ENCODE measurements around the gene RBBP4.
"Not testable (repeated sequence)": the region's sequence is repeated elsewhere in the genome, so short reads cannot be mapped to it uniquely, and the experiment has no call there.

The RBBP4 gene

DNA sequence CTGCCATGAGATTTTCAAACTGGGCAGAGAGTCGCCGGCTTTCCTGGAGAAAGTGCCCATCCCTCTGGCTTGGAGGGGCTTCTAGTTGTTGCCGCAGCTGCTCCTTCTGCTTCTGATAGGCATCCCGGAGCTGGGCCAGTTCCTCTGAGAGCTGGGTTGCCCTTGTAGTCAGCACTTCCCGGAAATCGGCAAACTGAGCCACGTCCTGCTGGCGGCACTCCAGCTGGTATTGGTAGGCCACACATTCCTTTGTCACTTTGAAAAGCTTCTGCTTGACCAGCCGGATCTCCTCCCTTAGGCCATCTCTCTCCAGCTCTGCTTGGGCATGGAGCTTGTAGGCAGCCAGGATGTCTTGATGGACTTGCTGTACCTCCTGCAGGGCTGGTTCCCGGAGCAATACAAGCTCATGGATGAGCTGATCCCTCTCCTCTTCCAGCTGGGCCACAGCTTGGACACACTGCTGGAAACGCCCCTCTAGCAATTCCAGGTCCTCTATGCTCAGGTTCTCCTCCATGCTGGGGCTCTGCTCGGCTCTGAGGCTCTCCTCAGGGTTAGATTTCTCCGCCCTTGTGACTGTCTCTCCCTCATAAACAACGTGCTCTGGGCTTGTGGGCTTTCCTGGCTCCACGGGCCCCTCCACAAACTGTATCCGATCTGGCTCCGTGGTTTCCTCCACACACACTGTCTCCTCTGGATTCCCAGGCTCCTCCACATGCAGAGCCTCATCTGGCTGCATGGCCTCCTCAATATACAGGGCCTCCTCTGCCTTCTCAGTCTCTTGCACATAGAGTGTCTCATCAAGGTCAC, 44.3 kb downstream of the RBBP4 start:
- DNase-seq, result no peak

DNA sequence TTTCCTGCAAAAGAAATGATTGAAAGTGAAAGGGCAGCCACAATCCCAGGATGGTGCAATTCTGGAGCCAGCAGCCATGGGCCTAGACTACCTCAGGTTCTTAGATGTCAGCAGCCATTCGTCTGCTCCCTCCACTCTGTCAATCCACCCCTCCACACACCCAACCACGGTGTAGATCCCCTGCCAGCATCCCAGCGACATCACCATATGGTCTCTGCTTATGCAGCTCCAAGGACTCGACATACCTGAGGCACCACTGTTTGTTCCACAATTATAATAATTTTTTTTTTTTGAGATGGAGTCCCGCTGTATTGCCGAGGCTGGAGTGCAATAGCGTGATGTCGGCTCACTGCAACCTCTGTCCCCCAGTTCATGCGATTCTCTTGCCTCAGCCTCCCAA, 45.0 kb downstream of the RBBP4 start:
- no peak for DNase-seq

DNA sequence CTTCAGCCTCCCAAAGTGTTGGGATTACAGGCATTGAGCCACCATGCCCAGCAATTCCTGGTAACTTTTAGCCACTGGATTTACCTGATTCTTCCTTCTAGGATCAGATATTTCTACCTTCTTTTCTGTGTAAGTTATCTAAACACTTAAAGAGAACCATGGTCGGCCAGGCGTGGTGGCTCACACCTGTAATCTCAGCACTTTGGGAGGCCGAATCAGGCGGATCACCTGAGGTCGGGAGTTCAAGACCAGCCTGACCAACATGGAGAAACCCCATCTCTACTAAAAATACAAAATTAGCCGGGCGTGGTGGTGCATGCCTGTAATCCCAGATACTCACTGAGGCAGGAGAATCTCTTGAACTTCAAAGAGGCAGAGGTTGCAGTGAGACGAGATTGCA, 46.0 kb downstream of the RBBP4 start:
- DNase-seq, result not testable (repeated sequence)

DNA sequence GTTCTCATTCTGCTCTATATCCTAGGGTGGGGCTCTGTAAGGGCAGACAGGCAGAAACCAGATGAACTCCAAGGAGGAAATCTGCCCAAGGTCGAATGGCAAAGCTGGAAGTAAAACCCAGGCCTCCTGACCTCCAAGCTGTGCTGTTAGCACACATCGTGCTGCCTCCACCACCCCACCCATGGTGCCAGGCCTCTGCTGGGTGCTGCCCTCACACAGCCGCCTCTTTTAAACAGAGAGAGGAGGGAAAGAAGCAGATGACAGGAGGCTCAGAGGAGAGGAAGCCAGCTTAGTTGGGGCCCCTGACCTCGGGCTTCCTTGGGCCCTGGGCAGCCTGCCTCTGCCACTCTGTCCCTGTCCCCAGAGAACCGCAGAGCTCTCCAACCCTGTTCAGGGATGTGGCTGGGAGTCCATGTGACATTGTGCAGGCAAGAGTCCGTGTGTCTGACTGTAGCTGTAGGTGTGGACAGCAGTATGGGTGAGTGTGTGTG, 50.5 kb downstream of the RBBP4 start:
- DNase-seq, result no peak

DNA sequence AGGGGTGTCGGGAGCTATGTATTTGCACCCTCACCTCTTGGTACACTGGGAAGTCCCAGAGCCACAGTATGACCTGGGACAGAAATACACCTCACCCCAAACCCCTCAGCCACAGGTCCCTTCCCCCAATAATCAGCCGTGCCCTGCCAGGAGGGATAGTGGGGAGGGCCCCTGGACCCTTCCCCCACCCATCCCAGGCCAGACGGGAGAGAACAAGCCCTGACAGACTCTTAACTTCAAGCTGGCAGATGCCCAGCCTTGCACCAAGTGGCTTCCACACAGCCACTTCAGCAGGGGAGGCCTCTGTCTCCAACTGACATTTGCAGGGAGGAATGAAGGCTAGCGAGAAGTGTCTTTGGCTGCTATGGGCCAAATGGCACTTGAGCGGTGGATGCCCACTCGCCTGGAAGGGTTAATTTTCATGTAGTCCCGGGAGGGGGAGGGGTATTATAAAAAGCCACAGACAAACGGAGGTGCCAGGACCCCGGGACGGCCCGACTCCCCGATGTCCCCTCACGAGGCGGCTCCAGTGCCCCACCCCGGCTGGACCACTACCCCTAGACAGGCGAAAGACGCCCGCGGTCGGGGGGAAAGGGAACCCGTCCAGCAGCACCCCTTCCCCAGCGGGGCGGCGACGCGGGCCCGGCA, 51.1 kb downstream of the RBBP4 start:
- DNase-seq, result no peak

DNA sequence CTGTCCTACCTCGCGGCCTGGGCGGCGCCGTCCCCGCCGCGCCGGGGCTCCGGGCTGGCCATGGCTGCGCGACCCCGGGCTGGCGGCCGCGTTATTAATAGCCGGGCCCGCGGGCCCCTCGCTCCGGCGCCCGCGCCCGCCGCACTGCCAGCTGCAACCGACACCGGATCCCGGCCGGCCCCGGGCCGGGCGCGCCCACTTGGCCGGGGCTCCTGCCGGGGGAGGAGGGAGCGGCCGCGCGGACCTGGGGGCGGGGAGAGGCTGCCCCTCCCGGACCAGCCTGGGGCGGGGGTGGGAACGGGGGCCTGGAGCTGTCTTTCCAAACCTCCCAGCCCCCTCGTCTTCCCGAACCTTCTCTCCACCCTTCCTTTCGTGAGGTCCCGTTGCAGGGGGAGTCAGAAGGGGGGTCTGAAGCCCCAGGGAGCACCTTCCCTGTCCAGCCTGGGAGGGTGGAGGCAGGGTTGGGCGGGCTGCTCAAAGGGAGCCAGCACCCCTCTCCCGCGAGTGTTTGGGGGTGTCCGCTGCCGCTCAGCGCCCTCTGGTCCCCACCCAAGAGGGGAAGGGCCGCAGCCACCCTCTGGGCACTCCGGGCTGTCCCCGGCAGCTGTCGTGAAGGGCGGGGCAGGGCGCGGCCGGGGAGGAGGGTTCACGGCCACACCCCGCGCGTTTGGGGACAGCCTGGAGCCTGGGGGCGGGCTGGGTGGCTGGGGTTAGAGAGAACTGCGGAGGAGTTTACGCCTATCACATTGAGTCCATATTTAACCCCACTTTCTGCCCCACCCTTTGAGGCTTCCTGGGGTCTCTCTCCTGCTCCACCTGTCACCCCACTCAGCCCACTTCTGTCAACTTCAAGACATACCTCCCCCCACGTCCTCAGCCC, 51.8 kb downstream of the RBBP4 start, which contains the start of gene SYNC:
Gene SYNC, minus strand, starts transcription at position 172 of the 880 bp plus-strand sequence. Its CDS starts 110 bp downstream, at position 62.
- no peak for DNase-seq

DNA sequence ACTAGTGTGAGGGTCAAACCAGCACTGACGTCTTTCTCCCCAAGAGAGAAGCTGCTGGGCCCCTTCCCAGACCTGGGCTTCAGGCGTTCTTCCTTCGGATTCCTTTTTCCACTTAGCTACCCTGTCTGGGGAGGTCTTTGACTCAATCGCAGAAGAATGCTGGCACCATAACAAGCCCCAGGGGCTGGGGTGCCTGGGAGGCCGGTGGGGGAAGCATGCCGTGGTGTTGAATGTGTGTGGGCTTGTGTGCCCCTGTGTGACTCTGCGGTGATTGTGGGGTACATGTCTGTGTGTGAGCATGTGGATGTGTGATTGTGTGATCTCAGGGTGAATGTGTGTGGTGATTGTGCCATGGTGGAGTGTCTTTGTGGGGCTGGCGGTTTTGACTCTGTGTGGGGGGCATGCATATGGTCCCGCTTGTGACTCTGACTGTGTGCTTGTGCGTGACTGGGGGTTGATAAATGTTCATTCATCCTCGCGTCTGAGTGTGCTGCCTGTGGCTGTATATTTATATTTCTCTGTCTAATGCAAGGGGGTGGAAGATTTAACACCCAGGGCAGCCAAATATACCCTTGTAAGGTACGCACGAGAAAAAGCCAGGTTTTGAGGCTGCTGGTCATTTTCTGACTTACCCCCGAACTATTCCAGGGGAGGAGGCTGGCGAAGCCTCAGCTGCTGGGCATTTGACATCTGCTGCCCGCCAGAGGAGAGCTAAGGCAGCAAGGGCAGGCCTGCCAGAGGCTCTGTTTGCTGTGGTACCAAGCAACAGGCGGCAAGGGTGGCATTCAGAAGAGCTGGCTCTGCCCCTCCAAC, 52.7 kb downstream of the RBBP4 start:
- DNase-seq, result no peak

DNA sequence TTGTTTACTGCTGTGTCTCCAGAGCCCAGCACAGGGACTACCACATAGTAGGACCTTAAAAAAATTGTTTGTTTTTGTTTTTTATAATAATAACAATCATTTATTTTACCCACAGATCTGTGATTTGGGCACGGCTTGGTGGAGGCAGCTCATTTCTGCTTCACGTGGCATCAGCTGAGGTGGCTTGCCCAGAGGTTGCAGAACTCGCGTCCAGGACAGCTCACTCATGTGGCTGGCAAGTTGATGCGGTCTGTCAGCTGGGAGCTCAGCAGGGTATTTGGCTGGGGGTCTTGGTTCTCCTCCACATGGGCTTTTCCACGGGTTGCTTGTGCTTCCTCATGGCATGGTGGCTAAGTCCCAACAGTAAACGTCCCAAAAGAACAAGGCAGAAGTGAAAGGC, 54.5 kb downstream of the RBBP4 start:
- no peak for DNase-seq

DNA sequence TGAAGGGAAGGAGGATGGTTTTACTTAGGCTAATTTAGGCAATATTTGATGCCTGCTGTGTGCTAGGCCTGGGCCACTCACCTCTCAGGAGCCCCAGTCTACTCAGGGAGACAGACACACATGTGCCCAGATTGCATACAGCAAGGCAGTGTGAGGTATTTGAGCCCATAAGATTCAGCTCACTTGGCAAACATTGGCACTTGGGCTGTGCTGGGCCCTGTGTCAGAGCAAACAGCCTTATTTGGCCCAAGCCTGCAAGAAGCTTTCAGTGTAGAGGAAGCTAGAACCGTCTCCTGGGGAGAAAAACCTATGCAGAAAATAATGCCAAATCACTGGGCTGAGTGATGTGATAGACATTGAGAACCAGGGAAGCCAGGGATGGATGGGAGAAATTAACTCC, 55.5 kb downstream of the RBBP4 start:
- DNase-seq, result no peak

DNA sequence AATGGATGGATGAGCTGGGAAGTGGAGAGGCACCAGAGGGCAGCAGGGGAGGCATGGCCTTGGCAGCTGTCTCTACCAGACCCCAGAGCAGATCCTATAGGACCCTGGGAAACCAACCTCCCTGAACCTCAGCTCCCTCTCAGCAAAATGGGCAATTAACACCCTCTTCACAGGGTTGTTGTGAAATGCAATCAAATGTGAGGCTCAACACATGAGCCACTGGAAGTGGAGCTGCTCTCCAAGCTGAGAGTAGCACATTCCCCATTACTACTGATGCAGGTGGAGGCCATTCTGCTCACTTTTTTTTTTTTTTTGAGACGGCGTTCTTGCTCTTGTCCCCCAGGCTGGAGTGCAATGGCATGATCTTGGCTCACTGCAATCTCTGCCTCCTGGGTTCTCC, 58.1 kb downstream of the RBBP4 start:
- no peak for DNase-seq

DNA sequence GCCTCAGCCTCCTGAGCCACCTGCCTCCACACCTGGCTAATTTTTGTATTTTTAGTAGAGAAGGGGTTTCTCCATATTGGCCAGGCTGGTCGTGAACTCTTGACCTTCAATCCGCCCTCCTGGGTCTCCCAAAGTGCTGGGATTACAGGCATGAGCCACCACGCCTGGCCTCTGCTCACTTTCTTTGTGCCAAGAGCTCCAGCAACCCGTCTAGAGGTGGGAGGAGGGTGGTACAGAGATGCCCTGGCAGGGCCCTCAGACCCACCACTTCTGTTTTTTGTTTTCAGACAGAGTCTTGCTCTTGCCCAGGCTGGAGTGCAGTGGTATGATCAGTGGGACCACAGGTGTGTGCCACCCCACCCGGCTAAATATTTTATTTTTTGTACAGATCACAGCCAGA, 58.5 kb downstream of the RBBP4 start:
- DNase-seq, result no peak

DNA sequence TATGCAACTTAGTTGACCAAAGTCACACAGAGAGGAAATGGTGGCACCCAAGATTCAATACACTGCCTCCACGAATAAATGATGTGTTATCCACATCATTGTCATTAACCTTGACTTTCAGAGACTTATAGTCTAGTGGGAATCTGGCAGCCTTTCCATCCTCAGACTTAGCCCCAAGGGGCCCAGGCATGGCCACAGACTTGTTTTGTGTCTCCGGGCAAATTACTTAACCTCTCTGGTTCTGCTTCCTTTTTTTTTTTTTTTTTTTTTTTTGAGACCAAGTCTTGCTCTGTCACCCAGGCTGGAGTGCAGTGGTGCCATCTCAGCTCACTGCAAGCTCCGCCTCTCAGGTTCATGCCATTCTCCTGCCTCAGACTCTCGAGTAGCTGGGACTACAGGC, 60.2 kb downstream of the RBBP4 start:
- not testable (repeated sequence) for DNase-seq

DNA sequence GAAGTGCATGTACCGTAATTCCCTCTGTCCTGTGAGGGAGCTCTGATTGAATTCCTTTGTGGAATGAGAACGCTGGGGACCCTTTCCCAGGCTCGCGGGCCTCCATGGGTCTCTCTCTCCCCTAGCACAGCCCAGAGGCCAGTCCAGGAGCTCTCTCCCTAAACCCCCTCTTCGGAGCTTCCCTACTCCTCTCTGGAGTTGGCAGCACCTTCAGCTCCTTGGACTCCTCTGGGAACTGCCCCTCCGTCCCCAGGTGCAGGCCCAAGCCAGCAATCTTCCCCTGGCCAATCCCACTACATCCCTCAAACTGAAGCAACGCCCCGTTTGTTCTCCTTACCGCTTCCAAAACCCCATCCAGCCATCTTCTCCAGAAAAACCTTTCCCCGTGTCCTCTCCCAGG, 62.1 kb downstream of the RBBP4 start:
- DNase-seq, result no peak

DNA sequence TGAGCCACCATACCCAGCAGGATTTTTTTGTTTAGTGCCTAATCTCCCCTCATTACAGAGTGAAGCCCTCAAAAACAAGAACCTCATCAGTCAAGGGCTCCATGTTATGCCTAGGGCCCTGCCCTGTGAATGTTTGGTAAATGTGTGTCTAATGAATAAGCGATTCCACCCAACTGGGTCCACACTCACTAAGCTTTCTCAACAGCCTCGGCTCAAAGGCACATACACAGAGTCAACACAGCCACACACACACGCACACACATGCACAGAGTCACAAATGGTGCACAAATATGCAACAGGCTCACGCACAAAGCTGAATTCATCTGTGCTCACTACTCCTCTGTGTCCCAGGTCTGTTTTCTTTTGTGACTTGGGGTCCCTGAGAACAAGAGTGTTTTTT, 63.3 kb downstream of the RBBP4 start:
- DNase-seq, result no peak

DNA sequence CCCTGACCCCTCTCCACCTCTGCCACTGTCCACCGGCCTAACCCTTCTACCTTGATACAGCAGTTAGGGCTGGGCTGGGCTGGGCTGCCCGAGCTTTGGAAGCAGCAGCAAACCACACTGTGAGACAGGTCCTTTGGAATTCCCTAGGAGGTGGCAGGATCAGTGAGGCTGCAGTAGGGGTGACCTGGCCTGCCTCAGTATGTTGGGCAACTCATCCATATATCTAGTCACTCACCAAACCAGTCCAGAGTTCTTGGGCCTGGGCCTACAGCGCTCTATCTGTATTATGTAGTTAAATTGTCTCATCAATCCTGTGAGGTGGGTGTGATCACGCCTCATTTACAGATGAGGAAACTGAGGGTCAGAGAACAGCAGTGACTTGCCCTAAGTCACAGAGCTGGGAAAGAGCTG, 64.9 kb downstream of the RBBP4 start:
- no peak for DNase-seq

DNA sequence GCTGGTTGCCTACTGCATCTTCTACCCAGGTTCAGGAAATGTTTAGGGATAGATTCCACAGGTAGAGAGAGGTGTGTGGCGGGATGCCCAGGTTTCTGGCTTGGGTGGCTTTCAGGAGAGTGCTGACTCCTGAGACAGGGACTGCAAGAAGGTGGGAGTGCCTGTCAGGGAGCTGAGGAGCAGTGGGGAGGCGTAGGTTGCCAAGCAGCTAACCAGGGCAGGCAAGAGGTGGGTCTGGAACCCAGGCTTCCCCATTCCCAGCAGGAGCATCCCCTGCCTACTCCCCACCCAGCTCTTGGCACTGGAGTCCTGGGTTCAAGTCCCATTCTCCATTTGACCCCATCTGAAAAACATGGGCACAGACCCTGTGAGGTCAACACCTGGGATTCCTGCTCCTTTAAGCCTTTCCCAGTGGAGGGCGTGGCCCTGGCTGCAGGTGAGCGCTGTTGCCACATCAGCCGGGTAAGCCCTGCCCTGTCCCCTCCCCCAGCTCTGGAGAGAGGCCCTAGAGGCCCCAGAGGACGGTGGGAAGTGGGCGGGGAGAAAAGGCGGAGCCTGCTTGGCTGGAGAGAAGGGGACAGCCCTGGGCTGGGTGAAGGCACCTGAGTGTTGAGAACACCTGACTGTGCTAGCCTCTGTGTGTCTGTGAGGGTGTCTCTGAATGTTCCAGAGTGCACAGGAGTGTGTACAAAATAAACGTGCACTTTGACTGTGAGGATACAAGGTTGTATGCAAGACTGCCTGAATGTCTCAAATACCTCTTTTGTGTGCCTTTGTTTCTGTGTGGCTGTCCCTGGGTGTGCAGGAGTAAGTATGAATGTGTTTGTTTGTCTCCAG, 65.5 kb downstream of the RBBP4 start:
- DNase-seq, result peak; percentile 69

DNA sequence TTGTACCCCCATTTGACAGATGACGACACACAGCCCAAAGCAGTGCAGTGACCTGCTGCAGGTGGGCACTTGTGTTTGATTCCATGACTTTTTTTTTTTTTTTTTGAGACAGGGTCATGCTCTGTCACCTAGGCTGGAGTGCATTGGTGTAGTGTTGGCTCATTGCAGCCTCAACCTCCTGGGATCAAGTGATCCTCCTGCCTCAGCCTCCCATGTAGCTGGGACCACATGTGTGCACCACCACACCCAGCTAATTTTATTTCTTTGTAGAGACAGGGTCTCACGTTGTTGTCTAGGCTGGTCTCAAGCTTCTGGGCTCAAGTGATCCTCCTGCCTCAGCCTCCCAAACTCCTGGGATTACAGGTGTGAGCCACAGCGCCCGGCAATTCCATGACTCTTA, 66.5 kb downstream of the RBBP4 start:
- no peak for DNase-seq

DNA sequence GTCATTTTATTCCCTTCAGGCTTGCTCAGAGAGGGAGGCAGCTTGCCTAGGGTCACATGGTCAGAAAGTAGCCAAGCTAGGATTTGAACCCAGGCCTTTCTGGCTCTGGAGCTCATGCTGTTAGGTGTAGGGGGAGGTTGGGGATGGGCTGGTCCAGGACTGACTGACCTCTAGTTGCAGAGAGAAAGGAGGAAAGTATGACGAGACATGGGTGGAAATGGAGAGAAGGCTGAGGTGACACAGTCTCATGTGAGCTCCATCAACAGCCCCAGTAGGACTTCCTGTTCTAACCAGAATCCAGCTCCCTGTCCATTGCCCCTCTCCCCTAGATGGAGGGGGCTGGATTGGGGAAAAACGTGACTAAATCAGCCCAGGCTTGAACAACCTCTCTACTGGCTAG, 67.0 kb downstream of the RBBP4 start:
- DNase-seq, result no peak

DNA sequence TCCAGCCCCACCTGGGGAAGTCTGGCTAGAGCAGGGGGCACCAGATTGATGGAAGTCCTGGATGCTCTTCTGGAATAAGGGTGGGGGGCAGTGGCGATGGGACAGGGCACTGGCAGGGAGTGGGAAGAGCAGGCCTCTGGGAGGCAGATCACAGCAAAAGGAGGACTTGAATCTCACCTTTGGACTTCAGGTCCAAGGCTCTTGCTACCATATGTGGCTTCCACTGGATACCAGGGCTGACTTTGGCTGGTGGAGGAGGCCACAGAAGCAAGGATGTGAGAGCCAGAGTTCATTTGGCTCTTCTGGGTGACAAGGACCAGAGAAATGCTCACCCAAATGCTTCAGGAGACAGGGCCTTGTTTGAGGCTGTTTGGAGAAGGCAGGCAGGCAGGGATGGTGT, 67.5 kb downstream of the RBBP4 start:
- no peak for DNase-seq

DNA sequence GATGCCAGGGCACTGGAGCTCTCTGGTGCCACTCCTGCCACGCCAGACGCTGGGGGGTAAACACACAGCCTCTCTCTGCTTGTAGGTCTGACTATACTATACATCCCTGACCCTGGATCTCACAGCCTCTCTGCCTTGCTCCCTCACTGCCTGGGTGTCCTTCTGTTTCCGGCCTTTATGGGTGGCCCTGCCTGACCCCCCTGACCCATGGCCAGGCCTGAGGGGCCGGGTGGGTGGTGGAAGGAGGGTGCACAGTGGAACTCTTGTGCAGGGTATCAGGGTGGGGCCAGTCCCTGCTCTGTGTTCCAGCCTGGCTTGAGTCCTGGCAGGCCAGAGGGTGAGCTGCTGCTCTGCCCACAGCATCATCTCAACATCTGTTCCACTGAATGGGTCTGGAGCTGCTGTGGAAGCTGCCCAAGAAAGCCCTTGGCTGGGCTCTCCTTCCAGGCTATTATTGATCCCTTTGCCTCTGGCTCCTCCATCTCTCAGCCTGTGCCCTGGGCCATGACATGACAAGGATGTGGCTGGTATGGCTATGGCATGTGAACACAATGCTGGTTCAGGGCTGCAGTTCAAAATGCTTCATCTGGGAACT, 68.8 kb downstream of the RBBP4 start:
- no peak for DNase-seq
